Activated T-cell treated with anti-CD3 and anti-CD28 coated beads, Interleukin-2, amount 50 U/mL, for 24 hours (primary cell): ENCODE measurements around the gene P2RX6.
"Not testable (repeated sequence)": the region's sequence is repeated elsewhere in the genome, so short reads cannot be mapped to it uniquely, and the experiment has no call there.

Experiments
- DNase-seq: peaks from one replicate; pipeline ENCODE4 v3.0.0-alpha.2; 2020
- H3K27ac Mint-ChIP-seq: 2 replicates; pipeline ENCODE4 v1.8.0; 2020; ENCODE audit warnings: mild to moderate bottlenecking, mixed read lengths
- H3K27me3 Mint-ChIP-seq: 2 replicates; pipeline ENCODE4 v1.8.0; 2020; ENCODE audit warnings: mixed read lengths
- H3K36me3 Mint-ChIP-seq: 2 replicates; pipeline ENCODE4 v1.8.0; 2020; ENCODE audit warnings: low read depth, mixed read lengths
- H3K4me1 Mint-ChIP-seq: 2 replicates; pipeline ENCODE4 v1.8.0; 2020; ENCODE audit warnings: low read depth, mixed read lengths
- H3K4me3 Mint-ChIP-seq: 2 replicates; pipeline ENCODE4 v1.8.0; 2020; ENCODE audit warnings: mild to moderate bottlenecking, moderate library complexity, mixed read lengths
- H3K9me3 Mint-ChIP-seq: 2 replicates; pipeline ENCODE4 v1.8.0; 2020; ENCODE audit warnings: mixed read lengths

P2RX6 gene

GRCh38 chr22:21042978-21043859 lies 28.3 kb downstream of the P2RX6 start:
- Mint-ChIP-seq H3K9me3 (no peaks in the 10 kb centered on the region), H3K27me3 (peaks cover 41% of the 10 kb centered on the region), H3K4me1 (peaks cover 22% of the 10 kb centered on the region), H3K27ac (no peak overlapping the region), H3K4me3 (no peak overlapping the region), H3K36me3 (no peaks in the 10 kb centered on the region)
- DNase-seq, result no peak

DNA sequence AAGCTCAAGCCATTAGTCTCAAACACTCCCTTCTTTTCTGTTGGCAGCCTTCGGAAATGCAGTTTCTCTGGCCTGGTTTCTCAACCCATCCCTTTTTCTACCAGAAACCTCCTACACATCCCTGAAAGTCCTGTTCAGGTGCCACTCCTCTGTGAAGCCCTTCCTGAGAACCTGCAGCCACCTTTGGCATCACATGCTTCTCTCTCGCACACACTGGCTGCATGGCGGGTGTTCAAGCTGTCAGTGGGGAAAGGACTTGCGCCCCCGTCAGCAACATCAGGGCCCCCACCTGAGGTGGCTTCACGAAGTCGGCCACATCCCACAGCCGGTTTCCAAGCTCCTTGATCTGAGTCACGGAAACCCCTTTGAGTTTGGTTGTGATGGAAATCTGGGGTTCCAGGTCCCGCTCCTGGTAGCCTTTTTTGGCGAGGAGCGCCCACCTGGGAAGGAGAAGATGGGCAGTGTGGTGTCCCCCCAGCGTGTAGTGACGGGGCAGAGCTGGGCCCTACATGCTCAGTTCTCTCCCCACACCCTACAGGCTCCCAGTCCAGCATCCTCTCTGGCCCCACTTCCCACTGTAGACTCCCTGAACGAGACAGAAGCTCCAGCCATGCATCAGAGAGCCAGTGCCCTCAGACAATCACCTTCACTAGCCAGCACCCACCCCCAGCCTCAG lies 29.0 kb downstream of the P2RX6 start:
- no peak overlapping the region for H3K4me3 Mint-ChIP-seq

DNA sequence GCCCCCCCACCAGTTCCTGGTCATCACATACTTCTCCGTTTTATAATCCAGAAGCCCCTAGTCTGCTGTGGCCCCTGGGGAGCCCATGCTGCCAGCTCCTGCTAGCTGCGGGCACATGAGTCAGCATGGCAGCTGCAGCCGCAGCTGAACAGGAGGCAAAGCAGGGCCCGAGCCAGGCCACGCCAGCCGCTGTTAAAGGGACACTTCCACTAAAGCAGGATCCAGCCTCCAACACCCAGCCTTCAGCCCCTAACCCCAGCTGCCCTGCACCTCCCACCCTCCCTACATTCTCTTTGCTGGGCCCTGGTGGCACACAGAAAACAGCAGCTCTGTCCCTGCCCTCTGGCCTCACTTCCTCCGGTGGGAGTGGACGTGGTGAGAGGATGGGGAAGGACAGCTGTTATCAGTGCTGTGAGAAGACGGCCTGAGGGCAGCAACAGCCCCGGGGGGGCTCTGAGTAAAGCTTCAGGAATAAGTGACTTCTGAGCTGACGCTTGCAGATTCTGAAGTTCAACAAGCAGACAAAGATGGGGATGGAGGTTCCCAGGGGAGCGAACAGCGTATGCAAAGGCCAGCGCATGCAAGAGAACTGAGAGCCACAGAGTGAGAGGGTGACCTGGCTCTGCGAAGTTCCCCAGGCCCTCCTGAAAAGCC lies 30.1 kb downstream of the P2RX6 start:
- H3K4me1 Mint-ChIP-seq, result peaks cover 22% of the 10 kb centered on the region
- no peaks in the 10 kb centered on the region for H3K36me3 Mint-ChIP-seq
- peak overlapping the region; percentile 74 for H3K27ac Mint-ChIP-seq
- DNase-seq, result peak; percentile 39
- no peaks in the 10 kb centered on the region for H3K9me3 Mint-ChIP-seq
- peak overlapping the region; percentile 67 for H3K4me3 Mint-ChIP-seq
- peaks cover 33% of the 10 kb centered on the region for H3K27me3 Mint-ChIP-seq

More for the DNA sequence above, 29.0 kb downstream of the P2RX6 start:
- Mint-ChIP-seq H3K9me3 (no peaks in the 10 kb centered on the region), H3K27me3 (peaks cover 37% of the 10 kb centered on the region), H3K27ac (no peak overlapping the region), H3K36me3 (no peaks in the 10 kb centered on the region), H3K4me1 (peaks cover 22% of the 10 kb centered on the region)
- no peak for DNase-seq

DNA sequence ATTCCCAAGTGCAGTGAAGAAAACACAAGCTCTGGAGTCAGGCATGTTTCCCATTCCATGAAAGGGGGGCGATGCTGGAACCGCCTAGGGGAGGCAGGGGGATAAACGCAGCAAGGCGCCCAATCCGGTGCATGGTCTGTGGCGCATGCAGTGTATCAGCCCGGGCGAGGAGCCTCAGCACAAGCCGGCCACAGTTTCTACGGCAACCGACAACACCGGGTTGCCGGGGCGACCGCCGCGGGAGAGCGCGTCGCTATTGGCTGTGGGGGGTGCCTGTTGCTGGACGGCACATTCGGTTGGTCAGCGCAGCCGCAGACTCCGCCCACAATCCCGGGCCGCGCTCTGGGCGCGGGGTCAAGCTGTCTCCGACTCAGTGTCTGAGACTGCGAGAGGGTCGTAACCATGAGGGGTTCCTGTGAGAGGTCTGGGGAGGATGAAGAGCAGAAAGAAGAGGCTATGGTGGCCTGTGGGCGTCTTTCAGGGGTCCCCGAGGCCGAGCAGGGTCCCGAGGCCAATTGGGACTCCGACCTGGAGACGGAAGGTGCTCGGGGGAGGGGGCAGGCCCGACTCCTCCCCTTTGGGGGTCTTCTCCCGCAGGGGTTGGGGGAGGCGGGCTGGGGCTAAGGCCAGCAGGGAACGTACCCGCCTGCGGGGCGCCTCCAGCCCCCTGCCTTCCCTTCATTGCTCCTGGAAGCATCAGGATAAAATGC lies 30.8 kb downstream of the P2RX6 start, which contains the start of gene LRRC74B:
Gene LRRC74B (plus strand): TSS at position 362 of the 710 bp plus-strand sequence. CDS start 41 bp downstream, at position 403.
- H3K36me3 Mint-ChIP-seq, result no peaks in the 10 kb centered on the region
- peaks cover 22% of the 10 kb centered on the region for H3K4me1 Mint-ChIP-seq

GRCh38 chr22:21047035-21047661 lies 32.2 kb downstream of the P2RX6 start:
- no peak overlapping the region for H3K27ac Mint-ChIP-seq
- H3K27me3 Mint-ChIP-seq, result peaks cover 31% of the 10 kb centered on the region
- no peak overlapping the region for H3K4me3 Mint-ChIP-seq
- no peaks in the 10 kb centered on the region for H3K9me3 Mint-ChIP-seq
- H3K4me1 Mint-ChIP-seq, result peaks cover 22% of the 10 kb centered on the region
- H3K36me3 Mint-ChIP-seq, result no peaks in the 10 kb centered on the region
- no peak for DNase-seq

More for the DNA sequence above, 30.8 kb downstream of the P2RX6 start, which contains the start of gene LRRC74B:
- DNase-seq, result peak; percentile 81
- Mint-ChIP-seq H3K4me3 (peak within 1 kb of the TSS; percentile 67), H3K27ac (peak within 1 kb of the TSS; percentile 74), H3K9me3 (no peaks in the 10 kb centered on the region), H3K27me3 (peaks cover 31% of the 10 kb centered on the region)

DNA sequence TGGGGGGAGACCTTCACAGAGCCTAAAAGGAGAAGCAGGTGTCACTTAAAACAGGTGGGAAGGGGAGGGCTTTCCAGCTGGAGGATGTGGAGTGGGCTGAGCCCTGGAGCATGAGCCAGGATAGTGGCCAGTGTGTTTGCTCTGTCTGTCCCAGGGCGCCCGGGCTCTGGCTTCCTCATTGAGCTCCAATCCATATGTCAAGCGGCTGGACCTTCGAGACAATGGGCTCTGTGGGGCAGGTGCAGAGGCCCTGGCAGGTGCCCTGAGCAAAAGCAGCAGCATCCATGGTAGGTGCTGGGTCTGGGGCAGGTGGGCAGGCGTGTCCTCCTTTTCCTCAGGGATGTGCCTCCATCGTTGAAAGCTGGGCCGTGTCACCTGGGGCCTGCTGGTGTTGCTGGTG lies 32.8 kb downstream of the P2RX6 start:
- H3K27me3 Mint-ChIP-seq, result peaks cover 31% of the 10 kb centered on the region
- H3K4me1 Mint-ChIP-seq, result peaks cover 22% of the 10 kb centered on the region
- DNase-seq, result no peak
- no peaks in the 10 kb centered on the region for H3K36me3 Mint-ChIP-seq
- no peaks in the 10 kb centered on the region for H3K9me3 Mint-ChIP-seq
- H3K4me3 Mint-ChIP-seq, result no peak overlapping the region
- no peak overlapping the region for H3K27ac Mint-ChIP-seq

GRCh38 chr22:21048448-21048847 lies 33.5 kb downstream of the P2RX6 start:
- H3K9me3 Mint-ChIP-seq, H3K36me3 Mint-ChIP-seq, DNase-seq, H3K4me3 Mint-ChIP-seq, H3K27ac Mint-ChIP-seq: not testable (repeated sequence)
- peaks cover 21% of the 10 kb centered on the region for H3K4me1 Mint-ChIP-seq
- H3K27me3 Mint-ChIP-seq, result peaks cover 24% of the 10 kb centered on the region

GRCh38 chr22:21048965-21049364 lies 34.0 kb downstream of the P2RX6 start:
- H3K27ac Mint-ChIP-seq, H3K4me3 Mint-ChIP-seq, DNase-seq, H3K36me3 Mint-ChIP-seq, H3K9me3 Mint-ChIP-seq: not testable (repeated sequence)
- Mint-ChIP-seq H3K4me1 (peaks cover 17% of the 10 kb centered on the region), H3K27me3 (peaks cover 19% of the 10 kb centered on the region)

- Mint-ChIP-seq H3K9me3 (no peaks in the 10 kb centered on the region), H3K4me1 (peaks cover 11% of the 10 kb centered on the region), H3K27me3 (no peaks in the 10 kb centered on the region), H3K36me3 (no peaks in the 10 kb centered on the region), H3K4me3 (no peak overlapping the region), H3K27ac (no peak overlapping the region)
- no peak for DNase-seq
These were observed 36.3 kb downstream of the P2RX6 start for GRCh38 chr22:21051145-21051830.

- Mint-ChIP-seq H3K4me1 (peaks cover 15% of the 10 kb centered on the region), H3K9me3 (no peaks in the 10 kb centered on the region), H3K27me3 (peaks cover 5% of the 10 kb centered on the region), H3K4me3 (no peak overlapping the region), H3K36me3 (no peaks in the 10 kb centered on the region), H3K27ac (no peak overlapping the region)
- no peak for DNase-seq
These were observed 37.0 kb downstream of the P2RX6 start for GRCh38 chr22:21051831-21052400.

DNA sequence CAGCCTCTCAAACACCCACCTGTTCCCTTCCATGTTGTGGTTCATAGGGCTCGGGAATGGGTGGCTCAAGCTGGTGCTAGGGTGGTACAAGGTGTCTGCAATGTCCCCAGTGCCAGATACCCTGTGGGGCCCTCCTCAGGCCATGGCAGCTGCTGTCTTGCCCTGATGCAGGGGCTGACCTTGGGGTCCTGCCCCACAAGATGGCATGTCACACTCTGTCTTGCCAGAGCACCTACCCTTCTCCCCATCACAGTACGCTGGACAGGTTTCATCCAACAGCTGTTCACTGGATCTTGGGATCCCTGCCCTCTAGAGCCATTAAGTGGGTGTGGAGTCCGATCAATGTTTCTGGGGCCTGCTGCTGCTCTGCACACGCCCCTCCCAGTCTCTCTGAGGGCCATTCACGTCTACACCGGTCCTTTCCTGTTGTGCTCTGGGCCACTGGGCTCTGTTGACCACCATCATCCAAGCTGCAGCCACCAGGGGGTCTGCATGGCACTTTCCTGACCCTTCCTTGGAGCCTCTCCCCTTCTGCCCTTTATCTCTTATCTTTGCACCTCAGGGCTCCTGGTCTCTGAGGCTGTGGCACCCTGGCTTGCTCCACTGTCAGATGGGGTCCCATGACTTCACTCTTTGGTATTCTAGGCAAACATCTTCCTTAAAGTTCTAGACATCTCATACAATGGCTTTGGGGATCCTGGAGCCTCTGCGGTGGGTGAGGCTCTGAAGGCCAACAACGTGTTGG lies 37.9 kb downstream of the P2RX6 start:
- Mint-ChIP-seq H3K4me1 (peaks cover 15% of the 10 kb centered on the region), H3K36me3 (no peaks in the 10 kb centered on the region), H3K9me3 (no peaks in the 10 kb centered on the region), H3K27me3 (peaks cover 5% of the 10 kb centered on the region), H3K4me3 (no peak overlapping the region), H3K27ac (no peak overlapping the region)
- no peak for DNase-seq

DNA sequence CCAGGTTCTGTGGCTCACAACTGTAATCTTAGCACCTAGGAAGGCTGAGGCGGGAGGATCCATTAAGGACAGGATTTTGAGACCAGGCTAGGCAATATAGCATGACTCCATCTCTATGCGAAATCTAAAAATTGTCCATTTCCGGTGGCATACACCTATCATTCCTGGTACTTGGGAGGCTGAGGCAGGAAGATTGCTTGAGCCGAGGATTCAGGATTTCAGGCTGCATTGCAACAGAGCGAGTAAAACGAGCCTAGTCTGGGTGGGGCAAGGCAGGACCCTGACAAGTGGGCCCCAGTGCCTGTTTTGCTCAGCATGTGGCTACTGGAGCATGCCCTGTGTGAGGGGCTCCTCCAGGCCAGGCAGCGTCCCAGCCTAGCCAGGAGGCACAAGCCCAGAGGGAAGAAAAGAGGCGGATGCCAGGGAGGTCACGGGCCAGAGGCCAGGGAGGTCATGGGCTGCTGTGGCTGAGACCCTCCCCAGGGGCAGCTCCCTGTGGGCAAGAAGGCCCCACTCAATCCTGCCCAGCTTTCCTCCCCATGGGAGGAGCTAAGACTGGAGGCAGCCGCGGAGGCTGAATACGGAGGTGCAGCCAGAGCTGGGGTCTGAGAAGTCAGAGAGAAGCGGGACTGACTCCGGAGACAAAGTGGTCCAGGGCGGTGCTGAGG lies 39.2 kb downstream of the P2RX6 start:
- H3K4me3 Mint-ChIP-seq, result no peak overlapping the region

More for the DNA sequence above, 39.2 kb downstream of the P2RX6 start:
- Mint-ChIP-seq H3K36me3 (no peaks in the 10 kb centered on the region), H3K27ac (no peak overlapping the region), H3K4me1 (peaks cover 15% of the 10 kb centered on the region), H3K27me3 (peaks cover 5% of the 10 kb centered on the region), H3K9me3 (no peaks in the 10 kb centered on the region)
- no peak for DNase-seq
